ENCODE results near the gene POC1A.

POC1A gene

DNA sequence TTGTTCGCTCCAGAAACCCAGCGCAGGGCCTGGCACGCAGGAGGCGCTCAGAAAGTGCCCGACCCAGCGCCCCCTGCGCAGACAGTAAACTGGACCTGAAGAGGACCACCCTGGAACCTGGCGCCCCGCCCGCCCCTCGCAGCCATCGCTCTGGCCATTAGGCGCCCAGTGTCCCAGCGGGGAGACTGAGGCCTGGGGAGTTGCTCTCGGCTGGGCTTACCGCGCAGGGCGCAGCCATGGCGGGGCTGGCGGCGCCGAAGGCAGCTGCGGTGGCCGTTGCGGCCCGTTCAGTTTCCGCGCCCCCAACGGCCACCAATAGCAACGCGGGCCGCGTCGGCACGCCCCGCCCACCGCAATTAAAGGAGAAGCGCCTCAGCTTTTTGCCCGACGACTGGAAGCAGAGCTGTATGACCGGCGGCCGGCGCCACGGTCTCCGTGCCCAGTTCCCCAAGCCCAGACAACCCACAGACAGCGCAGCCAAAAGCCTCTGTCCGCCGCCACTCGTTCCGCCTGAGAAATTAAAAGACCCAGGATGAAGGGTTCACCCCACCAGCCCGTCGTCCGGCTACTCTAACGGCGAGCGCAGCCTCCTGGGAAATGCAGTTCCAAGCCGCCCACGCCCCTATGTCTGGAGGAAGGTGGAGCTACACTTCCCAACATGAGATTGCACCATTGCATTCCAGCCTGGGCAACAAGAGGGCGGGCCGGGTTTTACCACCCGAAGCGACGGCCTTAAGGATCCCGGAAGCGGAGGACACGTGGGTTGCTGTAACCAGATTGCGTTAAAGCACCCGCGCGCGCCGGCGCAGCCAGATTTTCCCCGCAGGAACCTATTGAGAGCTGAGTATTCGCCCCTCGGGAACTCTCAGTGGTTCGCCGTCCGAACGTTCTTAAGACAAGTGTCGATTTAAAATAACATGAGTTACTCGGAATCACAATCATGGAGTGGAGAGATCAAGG lies at the start of gene POC1A:
Gene POC1A, minus strand, starts transcription at position 289 of the 960 bp plus-strand sequence. Its CDS starts 51 bp downstream, at position 238.
- peak; percentile 86 for DNase-seq (ENCODE audit: low spot score)

DNA sequence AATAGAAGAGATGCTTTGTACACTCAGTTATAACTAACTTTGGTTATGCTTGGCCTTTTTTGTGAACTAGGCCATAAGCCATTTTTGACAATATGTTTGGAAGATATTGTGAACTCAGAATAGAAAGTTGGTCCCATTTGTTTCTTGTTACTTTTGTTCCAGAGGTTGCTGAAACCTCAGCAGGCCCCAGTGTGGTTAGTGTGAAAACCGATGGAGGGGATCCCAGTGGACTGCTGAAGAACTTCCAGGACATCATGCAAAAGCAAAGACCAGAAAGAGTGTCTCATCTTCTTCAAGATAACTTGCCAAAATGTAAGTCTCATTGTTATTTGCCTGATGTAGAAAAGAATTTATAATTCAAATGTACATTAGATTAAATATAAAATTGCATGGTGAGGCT lies 49.5 kb upstream of the POC1A start:
- DNase-seq (ENCODE audit: low spot score) = no peak

DNA sequence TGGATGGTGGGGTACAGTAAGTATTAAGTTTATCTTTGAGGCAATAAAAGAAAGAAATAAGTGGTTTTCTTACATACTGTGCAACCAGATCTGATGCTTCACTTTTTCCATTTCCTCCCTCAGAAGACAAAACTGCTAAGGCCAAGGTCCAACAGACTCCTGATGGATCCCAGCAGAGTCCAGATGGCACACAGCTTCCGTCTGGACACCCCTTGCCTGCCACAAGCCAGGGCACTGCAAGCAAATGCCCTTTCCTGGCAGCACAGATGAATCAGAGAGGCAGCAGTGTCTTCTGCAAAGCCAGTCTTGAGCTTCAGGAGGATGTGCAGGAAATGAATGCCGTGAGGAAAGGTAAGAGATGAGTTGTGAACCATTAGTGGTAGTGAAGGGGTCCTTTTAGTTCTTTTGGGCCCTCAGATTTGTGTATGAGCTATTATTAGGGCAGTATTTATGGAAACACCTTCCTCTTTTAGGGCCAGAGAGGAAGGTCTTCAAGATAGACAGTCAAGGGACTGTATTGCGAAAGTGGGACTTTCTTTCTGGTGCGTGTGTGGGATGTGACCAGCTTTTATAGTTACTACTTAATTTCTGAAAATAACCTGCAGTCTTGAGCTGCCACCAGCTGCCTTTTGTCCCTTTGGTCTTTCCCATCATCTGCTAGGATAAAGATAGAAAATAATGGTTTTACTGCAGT lies 48.3 kb upstream of the POC1A start:
- no peak for DNase-seq (ENCODE audit: low spot score)

DNA sequence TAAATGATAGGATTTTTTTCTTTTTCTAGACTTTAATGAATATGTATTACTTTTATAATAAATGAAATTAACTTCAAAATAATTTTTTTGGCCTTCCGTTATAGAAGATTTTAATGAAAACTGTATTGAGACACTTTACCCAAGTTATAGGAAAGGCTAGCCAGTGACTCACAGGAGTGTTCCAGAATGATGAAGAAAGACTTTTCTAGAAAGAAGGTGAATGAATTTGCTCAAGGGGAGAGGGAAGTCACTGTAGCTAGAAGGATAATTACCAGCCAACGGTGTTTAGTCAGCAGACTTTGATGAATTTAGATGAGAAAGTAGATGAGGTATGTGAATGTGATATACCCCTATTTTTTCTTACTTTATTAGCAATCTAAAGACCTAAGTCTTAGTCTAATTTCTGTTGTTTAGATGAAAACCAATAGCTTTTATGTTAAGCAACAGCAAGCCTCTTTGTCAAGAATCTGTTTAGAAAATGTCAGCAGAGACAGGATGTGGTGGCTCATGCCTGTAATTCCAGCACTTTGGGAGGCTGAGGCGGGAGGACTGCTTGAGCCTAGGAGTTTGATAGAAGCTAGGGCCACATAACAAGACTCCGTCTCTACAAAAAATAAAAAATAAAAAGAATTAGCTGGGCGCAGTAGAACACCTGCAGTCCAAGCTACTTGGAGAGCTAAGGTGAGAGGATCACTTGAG lies 46.9 kb upstream of the POC1A start:
- DNase-seq (ENCODE audit: low spot score) = no peak

DNA sequence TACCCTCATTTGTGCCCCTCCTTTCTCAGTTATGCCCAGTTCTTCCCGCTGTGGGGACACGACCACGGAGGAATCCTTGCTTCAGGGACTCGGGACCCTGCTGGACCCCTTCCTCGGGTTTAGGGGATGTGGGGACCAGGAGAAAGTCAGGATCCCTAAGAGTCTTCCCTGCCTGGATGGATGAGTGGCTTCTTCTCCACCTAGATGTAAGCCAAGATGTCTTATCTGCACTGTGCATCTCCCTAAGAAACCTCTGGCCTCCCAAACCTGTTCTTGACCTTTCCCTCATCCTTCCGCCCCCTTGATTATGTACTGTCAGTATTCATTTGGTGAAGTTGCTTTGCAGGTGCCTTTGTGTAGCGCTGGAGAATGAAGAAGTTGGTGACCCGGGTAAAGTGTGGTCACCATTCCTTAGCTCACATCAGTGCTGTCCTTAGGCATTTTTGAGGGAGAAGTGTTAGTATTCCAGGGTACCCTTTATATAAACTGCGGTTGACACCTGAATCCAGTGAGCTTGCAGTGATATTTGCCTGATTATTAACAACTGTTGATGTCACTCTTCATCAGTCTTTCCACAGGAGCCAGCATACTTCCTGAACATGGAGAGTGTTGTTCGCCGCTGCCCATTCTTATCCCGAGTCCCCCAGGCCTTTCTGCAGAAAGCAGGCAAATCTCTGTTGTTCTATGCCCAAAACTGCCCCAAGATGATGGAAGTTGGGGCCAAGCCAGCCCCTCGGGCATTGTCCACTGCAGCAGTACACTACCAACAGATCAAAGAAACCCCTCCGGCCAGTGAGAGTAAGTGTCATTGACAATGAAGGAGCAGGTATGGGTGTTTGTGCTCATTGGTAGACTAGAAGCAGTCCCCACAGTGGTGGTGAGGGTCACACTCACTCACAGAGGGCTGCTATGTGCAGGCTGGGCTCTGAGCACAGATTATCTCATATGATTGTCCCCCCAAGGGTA lies 44.7 kb upstream of the POC1A start:
- no peak for DNase-seq (ENCODE audit: low spot score)

DNA sequence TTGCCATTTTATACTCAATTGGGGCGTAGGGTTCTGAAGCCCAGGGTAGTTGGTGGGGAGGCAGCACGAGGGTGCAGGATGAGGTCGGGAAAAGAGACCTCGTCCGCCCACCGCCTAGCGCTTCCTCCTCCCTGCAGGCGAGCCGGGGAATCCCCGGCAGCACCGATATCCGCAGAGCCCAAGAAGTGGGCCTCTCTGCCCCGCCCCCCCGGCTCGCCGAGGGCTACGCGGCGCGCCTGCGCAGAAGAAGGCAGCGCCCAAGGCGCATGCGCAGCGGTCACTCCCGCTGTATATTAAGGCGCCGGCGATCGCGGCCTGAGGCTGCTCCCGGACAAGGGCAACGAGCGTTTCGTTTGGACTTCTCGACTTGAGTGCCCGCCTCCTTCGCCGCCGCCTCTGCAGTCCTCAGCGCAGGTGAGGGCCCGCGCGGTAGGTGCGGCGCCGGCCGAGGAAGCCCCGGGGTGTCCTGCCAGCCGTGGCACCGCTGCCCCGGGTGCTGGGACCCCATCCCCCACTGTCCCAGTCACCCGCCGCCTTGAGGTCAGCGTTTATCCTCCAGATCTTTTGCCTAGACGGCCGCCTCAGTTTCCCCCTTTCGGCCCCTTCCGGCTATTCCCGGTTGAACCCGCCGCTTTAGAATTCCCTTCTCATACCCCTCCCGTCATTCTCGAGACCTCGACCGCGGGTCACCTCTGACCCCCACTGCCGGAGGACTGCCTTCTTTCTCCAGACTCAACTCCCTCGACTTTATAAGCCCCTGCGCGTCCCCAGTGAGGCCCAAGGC lies 43.8 kb upstream of the POC1A start, which contains the start of gene ALAS1:
Gene ALAS1, plus strand, starts transcription at position 319 of the 784 bp plus-strand sequence. CDS start 1,082 bp downstream, outside the sequence.
- peak; percentile 92 for DNase-seq (ENCODE audit: low spot score)

DNA sequence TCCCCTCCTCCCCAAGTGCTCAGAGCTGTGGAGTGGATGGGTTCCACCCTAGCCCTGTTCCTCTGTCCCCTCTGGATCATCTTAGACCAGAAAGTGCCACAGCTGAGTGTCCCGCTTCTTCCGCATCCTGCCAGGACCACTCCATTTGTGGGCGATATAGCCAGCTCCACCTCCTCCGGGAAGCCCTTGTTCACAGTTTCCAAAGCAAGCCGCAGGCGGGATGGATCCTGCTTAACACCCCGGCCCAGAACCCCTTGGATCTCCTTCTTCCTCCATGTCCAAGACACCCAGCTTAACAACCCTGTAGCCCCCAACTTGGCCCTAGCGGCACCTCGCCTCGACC lies 43.2 kb upstream of the POC1A start:
- no peak for DNase-seq (ENCODE audit: low spot score)

DNA sequence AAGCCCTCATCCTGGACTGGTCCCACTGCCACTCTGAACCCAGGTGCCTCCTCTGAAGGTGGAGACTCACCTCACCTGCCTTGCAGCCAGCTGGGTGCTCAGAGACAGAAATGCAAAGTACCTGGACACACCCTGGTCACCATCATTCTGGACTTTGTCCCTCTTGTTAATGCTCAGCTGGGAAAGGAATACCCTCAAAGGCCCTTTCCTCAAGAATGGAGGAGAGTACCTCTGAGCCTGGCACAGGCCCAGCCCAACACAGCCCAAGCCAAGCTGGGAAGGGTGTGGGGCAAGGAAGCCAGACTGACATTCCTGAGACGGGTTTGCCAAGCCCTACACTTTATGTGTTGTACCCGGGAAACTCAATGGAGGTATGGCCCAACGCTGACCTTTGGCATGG lies 42.8 kb upstream of the POC1A start:
- no peak for DNase-seq (ENCODE audit: low spot score)

DNA sequence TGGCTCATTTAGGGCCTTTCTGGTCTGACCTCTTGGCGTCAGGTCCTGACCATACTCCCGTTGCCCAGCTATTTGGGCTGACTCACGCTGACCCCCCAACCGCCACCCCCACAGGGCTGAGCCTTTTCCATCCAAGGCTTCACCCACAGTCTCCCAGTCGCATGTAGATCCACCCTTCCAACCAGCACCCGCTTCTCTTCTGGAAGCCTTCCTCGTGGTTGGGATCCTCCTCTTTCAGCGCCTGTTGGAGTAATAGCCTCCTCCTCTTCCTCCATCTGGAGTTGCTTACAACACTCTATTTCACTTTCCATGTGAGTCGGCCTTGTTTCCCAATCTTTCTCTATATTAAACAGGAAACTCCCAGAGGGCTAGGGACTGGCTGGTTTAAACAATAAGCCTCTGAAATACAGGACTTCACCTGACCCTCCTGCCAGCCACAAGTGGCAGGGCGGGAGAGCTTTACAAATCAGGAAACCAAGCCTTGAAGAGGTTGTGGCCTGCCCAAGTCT lies 41.7 kb upstream of the POC1A start:
- DNase-seq (ENCODE audit: low spot score) = no peak

DNA sequence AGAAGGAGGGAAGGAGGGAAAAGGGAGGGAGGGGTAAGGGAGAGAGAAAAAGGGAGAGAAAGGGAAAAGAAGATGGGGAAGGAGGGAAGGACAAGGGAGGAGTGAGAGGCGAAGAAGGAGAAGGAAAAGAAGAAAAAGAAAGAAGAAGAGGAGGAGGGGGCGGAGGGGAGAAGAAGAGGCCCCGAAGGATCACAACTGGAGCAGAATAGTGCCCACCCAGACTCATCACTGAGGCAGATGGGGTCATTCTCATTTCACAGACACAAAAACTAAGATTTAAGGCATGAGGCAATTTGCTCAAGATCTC lies 41.0 kb upstream of the POC1A start:
- DNase-seq (ENCODE audit: low spot score) = no peak

DNA sequence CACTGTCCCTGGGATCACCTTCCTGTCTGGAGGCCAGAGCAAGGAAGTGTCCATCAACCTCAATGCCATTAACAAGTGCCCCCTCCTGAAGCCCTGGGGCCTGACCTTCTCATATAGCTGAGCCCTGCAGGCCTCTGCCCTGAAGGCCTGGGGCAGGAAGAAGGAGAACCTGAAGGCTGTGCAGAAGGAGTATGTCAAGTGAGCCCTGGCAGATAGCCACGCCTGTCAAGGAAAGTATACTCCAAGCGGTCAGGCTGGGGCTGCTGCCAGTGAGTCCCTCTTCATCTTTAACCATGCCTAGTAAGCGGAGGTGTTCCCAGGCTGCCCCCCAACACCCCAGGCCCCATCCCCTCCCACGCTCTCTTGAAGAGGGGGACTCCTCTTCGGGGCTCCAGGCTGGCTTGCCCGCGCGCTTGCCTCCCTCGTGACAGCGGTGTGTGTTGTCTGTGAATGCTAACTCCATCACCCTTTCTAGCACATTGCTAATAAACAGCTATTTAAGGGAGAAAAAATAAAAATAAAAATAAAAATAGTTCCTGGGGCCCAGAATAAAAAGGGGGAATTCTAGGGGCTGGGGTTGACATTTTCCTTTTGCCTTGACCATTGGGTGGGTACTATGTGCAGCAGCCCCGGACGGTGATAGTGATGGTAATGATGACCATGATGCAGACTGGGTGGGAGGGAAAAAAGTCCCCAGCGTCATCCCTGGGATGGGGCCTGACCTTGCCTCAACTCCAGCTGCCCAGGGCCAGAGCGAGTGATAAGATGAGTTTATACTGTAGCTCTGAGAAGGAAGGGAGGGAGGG lies 40.5 kb upstream of the POC1A start:
- DNase-seq (ENCODE audit: low spot score) = no peak

DNA sequence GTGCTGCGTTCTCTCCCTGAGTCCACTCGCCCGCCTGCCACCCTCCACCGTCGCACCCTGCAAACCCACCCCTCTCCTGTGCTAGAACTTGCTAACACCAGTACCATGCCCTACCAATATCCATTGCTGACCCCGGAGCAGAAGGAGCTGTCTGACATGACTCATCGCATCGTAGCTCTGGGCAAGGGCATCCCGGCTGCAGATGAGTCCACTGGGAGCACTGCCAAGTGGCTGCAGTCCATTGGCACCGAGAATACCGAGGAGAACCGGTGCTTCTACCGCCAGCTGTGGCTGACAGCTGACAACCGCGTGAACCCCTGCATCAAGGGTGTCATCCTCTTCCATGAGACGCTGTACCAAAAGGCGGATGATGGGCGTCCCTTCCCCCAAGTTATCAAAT lies 38.8 kb upstream of the POC1A start:
- DNase-seq (ENCODE audit: low spot score) = no peak

DNA sequence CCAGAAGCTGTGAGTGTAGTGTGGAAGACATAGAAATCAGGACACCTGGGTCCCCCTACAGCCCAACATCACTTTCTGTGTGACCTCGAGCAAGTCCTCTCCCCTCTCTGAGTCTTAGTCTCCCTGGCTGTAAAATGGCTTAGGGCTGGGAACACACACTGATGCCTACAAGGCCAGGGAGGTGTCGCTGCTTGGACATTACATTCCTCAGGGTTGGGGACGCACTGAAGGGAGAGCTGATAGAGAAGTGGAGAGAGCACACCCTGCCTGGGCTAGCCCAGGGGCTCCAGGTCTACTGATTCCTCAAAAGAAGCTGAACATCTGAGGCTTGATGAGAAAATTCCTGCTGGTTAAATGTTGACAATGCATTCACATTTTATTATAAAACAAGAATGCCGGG lies 37.4 kb upstream of the POC1A start:
- DNase-seq (ENCODE audit: low spot score) = no peak

DNA sequence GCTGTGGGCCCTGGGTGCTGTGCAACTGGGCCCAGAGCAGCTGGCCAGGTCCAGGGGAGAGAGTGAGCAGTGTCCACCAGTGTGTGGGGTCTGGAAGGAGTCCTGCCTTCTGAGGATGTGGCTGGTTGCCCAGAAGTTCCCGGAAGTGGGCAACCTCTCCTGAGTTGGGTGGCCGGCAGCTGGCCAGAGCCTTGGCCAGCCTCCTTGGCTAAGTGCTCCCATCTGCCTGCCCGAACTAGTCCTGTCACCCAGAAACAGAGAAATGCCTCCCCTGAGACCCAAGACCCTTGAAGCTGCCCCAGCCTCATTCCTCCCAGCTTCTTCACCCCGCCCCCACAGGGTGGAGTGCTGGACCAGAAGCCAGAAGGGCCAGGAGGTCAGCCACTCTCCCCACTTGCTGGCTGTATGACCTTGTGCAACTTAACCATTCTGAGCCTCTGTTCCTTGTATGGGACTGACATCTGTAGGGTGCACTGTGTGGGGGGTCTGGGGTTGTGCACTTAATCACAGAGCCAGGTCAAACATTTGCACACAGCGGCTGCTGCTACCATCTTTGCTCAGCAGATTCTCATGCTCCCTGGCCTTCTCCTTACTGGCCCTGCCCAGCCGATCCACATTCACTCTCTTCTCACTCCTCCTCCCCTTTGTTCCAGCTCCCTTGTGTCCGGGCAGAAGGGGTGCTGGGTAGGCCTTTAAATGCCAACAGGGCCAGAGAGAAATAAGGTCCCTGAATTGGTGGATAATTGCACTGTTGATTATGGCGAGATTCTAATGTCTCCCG lies 36.3 kb upstream of the POC1A start:
- DNase-seq (ENCODE audit: low spot score) = no peak

DNA sequence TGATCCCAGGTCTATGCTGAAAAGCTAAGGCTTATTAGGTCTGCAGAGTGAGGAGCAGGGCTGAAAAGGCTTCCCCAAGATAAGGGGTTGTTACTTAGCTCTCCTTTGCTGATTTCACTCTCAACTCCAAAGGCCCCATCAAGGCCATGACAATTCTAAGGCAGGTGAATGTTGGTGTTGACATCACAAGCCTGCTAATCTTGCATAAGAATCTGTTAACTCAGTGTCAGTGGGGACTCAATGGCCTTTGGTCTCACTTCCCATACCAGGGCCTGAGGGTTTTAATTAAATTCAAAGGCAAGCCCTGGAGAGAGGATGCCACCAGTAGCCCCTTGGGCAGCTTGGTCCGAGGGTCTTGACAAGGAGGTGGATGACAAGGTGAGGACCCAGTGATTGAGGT lies 34.3 kb upstream of the POC1A start:
- no peak for DNase-seq (ENCODE audit: low spot score)

DNA sequence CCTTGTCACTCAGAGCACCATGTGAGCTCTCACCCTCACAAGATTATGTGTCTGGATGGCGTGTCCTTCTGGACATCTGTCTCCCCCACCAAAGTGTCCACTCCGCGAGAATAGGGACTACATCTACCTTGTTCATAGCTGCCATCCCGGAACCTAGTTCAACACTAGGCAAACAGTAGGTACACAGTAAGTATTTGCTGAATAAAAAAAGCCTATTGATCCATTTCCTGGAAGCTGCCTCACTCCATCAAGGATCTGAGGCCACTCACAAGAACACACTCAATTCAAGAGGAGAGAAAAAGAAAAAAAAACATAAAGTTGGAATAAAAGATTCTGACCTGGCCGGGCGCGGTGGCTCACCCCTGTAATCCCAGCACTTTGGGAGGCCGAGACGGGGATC lies 32.5 kb upstream of the POC1A start:
- DNase-seq (ENCODE audit: low spot score) = no peak

DNA sequence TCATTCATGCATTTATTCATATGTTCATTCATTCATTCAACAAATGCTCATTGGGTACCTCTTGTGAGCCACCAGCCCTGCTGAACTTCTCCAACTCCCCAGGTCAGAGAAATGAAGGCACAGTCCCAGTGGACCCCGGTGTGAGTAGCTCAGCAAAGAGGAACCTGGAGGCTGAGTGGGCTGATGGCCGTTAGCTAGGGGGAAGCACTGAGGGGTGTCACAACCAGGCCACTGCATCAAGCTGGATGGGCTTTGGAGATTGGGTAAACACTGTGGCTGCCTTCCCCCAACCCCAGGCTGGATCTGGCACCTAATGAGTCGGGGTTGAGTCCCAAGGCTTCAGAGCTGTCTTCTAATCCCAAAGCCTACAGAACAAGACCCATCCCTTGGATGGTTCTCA lies 31.6 kb upstream of the POC1A start:
- DNase-seq (ENCODE audit: low spot score) = no peak

DNA sequence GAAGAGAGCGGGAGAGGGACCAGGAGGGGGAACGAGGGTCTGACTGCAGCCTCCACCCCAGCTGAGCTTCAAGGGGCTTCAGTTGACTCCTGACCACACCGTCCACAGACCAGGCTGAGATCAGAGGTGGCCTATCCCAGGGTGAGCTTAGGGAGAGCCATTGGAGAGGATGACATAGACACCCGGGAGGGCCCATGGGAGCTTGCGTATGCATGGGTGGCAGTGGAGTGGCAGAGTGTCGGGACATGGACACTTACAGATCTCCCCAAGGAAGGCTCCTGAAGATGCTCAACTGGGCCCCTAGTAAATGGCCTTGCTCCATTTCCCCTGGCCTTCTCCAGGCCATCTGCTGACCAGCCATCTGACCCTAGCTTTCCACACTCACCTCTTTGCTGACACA lies 31.1 kb upstream of the POC1A start:
- DNase-seq (ENCODE audit: low spot score) = no peak

DNA sequence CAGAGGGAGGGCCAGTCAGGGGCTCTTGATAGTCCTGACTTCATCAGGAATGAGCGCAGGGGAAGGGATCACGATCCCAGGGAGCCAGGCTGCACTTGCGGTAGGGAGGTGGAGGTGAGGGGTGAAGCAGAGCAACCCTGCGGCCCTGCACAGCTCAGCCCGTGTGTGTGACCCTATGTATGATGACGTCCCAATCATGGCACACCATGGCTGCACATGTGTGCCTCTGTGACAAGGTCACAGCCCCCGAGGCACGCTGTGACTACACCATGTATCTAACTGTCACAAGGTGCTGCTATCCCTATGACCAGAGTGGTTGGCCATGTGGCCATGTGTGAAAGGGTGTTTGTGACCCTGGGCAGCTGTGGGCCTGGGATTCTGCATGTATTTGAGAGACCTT lies 30.5 kb upstream of the POC1A start:
- no peak for DNase-seq (ENCODE audit: low spot score)

All from CD4-positive, alpha-beta T cell treated with Interleukin-2 at 100 ng/mL for 4 hours (primary cell).